Inferior parietal cortex (tissue), 1 donor: ENCODE results near the gene RUBCN.
"Not testable (repeated sequence)": the region's sequence is repeated elsewhere in the genome, so short reads cannot be mapped to it uniquely, and the experiment has no call there.

Experiments used
- DNase-seq: peaks from one replicate; pipeline ENCODE4 v3.0.0-alpha.2; 2016; ENCODE audit errors: extremely low spot score

RUBCN gene

DNA sequence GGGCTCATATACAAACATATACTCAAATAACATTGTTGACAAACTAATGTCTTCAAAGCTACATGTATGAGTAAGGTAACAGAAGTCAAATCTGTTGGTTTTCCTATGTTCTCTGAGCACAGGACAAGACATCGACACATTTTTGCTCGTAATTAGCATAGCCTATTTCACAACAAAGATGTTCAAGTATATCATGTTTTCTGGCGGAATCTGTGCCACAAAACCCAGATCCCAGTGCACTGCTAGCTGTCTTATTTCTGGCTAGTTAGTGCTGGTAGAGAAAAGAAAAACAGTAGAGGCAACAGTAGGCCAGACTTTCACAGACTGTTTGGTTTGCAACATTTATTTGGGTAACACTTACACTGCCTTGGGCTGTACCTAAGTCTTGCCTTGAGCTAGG, 51.2 kb downstream of the RUBCN start:
- DNase-seq, result no peak

DNA sequence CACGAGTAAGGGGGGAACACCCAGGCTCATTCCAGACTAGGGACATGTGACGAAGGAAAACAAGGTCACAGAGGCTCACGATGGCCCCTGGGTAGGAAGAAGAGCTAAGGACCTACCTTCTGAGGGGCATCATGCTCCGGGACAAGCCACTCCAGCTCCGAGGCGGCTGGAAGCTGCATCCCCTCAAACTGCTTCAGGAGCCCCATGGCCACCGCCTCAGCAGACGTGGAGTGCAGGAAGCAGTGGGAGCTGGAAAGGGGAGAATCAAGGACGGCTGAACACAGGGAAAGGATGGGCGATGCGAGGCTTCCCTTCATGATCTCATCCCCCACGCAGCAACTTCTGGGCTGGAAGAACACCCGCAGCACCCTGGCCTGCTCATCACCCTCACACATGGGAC, 53.5 kb downstream of the RUBCN start:
- DNase-seq, result no peak

DNA sequence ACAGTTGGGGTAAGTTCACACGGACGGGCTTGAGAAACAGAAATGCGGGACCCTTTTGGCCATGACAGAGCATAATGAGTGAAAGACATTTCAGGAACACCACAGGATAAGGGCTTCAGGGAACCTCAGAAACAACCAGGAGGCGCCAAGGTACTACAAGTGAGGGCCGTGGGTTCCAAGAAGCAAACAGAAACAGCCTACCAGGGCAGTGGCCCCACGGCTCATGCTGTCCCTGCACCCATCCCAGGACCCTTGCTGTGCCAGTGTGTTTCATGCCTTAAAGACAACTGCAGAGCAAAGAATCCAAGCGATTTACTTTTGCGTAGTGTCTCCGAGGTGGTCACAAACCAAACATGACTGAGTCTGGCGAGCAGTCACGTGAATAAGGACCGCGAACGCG, 54.0 kb downstream of the RUBCN start:
- no peak for DNase-seq

DNA sequence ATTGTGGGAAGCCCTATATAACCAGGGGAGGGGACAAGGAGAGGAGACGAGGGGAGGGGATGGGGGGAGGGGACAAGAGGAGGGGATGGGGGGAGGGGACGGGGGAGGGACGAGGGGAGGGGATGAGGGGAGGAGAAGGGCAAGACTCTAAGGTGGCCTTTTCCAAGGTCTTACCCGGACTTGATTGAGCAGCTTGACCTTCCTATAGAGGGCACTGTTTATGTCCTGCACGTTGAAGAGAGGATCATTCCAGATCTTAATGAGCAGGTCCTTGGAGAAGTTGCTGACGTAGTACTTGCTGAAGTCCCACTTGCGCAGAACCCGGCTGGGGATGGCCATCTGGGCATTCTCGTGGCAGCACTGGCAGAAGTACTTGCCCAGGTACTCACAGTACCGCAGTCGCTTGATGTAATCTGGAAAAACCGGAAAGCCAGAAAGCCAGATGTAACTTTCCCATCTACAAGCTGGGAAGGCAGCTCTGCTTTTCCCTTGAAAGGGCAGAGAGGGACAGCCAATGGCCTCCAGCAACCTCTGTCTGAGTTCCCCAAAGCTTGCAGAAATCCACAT, 55.7 kb downstream of the RUBCN start:
- no peak for DNase-seq

DNA sequence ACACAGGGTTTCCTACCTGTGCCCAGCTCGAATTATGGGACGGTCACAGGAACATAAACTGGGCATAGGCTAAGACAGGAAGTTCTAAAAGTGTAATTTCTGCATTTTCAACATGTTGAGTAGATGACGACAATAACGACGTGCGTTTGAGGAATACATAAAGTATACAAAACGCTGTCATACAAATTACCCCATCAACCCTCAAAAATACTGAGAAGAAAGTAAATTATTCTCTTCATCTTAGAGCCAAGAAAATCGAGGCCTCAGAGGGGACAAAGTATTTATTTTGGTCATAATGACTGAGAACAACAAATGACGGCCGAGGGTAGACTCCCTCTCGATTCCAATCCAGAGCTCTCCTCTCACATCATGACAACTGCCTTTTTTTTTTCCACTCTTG, 60.8 kb downstream of the RUBCN start:
- no peak for DNase-seq

DNA sequence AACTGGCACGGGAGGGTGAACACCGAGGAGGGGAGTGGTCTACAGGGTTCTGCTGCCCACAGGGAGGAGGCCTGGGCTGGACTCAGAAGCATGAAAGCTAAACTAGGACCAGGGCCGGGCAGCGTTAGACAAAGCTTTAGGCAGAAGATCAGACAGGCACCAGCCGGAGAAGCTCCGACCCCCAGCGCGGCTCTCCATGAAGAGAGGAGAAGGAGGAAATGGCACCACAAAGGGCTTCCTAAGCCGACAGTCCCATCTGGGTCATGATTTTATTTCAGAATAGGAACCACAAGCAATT, 61.2 kb downstream of the RUBCN start:
- no peak for DNase-seq

DNA sequence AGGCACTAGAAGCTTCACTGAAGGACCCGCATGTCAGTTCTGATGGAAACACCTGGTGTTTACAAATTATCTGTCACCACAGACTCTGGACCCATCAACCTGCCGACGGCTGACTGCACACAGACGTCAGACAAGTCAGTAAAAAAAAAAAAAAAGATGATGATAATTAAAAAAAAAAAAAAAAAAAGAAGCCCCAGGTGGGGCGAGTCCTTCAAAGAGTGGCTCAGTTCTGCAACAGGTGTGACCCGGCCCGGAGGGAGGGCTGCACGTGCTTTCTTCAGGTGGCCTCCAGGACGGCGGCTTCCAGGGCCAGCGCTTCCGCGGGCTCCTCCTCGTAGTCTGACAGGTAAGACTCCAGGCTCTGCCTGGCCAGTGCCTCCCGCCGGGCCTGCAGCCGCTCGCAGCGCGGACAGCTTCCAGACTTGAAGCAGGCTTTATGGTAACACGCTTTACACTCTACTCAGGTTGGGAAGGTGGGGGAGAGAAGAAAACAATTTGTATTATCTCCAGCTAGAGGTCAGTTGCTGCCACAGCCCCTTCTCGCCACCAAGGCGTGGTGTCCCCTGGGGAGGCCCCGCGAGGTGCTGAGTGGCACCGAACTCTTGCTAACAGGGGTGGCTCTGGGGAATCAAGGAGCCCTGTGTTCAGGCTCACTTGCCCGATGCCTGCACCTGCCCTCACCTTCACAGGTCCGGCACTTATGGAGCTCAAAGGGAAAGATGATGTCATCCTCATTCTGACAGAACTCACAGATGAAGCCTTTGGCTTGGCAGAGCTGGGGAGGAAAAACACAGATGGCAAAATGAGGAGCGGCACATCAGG, 61.8 kb downstream of the RUBCN start:
- DNase-seq, result no peak

DNA sequence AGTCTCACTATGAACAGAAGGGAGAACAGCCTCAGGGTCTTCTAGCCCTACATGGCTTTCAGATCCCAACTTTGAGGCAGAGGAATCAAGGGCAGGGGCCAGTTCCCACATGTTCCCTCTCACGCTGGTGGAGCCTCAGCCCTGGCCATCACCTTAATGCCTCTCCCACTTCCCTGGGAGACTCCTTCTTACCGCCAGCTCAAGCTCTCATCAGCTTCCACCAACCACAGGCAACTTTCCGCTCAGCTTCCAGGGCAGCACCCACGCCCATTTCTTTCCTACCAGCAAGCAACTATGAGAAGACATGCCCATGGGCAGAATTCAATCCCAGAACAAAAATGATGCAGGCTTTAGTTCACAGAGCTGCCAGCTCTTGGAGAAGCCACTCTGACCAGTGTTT, 63.5 kb downstream of the RUBCN start:
- no peak for DNase-seq

DNA sequence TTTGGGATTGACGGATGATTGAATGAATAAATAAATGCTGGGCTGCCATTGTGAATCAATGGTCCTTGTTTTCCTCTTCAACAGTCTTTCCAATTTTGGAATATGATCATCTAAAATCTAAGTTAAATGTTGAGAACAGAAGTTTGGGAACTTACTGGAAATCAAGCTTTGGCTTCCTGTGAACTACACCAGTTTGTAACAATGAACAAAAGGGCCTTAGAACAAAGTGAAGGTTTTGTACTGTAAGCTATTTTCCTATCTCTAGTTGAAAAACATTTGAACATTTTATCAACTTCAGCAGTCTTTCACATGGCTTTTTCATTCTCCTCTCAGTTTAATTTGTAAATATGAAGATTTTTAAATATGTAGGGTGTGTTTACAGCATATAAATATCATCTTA, 66.3 kb downstream of the RUBCN start:
- DNase-seq, result peak; percentile 17

DNA sequence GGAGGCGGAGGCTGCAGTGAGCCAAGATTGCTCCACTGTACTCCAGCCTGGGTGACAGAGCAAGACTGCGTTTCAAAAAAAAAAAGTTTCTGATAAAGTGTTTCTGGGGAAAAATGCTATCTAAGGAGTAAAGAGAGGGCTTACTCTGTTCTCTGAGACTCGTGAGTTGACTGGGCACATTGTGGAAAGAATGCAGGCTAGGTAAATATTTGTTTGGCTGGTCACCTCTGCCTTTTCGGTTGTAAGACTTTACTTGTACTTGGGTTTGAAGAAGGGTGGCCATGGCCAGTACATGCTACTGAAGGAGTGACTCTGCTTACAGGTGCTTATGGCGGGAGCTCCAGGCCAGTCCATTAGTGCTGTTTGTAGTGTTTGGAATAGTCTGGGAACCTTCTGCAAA, 68.7 kb downstream of the RUBCN start:
- no peak for DNase-seq

DNA sequence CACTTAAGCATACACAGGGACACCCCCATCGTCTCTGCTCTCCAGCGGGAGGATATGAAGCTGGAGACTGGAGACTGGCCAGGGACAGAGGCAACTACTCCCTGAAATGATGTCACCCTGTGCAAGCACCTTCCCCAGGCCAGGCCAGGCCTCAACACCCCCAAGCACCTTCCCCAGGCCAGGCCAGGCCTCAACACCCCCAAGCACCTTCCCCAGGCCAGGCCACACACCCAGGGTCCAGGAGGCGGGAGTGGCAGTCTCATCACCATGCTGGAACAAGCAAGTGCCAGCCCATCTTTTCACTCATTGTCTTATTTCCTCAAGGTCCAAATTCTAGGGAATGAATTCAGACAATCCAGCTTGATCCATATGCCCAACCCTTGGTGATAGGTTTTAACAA, 69.4 kb downstream of the RUBCN start:
- not testable (repeated sequence) for DNase-seq

DNA sequence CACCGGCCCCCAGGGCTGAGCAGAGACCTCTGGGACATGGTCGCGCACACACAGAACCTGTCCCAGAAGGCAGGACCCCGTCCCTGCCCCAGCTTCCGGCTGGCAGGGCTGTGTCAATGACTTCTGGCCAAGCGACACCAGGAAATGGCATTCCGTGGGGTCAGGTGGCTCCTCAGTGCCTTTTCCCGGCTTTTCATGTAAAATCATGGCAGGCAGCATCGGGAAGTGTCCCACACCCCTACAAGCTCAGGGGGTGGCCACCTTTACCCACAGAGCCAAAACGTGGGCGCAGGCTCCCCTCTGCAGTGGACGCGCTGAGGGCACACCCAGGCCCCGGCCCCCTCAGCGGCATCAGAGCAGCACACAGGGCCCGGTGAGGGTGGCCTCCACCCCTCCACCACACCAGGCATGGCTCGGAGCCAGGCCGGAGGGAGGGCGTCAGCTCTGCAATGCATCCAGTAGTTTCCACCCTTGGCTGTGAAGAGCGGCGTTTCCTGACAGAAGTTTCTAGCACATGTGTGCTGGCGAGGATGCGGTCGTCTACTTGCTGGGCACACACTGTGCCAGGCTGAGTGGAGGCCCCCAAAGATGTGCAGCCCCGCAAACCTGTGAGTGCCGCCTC, 70.4 kb downstream of the RUBCN start:
- not testable (repeated sequence) for DNase-seq

DNA sequence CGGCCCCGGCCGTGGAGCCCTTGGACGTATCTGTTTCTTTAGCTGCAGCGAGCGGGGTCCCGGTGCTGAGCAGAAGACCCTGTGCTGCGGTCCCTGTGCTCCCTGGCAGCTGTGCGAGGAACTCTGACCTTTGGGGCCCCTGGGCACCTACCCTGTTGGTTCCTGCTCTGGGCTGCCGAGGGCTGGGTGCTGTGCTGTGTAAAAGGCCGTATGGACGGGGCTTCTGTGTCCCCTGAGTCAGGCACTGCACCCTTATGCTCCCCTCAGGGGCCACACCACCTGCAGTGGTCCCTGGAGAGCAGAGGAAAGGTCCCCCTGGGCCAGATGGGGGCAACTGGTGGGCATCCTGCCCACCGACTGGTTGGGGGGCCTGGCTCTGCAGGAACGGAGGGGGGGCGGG, 71.2 kb downstream of the RUBCN start:
- not testable (repeated sequence) for DNase-seq

DNA sequence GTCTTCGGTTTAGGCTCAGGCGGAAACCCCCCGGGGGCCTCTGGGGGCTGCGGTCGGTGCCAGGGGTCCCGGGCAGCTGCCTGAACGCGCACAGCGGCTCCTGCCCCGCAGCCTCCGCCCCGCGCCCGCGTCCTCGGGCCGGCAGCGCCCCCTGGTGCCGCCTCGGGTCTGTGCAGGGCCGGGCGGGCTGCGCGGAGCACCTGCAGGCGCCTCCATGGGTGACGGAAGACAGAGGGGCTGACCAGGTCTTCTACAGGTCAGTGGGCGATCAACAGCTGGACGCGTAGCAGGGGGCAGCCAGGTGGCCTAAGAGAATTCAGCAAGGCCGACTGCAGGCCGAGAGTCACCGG, 71.6 kb downstream of the RUBCN start:
- DNase-seq, result not testable (repeated sequence)

DNA sequence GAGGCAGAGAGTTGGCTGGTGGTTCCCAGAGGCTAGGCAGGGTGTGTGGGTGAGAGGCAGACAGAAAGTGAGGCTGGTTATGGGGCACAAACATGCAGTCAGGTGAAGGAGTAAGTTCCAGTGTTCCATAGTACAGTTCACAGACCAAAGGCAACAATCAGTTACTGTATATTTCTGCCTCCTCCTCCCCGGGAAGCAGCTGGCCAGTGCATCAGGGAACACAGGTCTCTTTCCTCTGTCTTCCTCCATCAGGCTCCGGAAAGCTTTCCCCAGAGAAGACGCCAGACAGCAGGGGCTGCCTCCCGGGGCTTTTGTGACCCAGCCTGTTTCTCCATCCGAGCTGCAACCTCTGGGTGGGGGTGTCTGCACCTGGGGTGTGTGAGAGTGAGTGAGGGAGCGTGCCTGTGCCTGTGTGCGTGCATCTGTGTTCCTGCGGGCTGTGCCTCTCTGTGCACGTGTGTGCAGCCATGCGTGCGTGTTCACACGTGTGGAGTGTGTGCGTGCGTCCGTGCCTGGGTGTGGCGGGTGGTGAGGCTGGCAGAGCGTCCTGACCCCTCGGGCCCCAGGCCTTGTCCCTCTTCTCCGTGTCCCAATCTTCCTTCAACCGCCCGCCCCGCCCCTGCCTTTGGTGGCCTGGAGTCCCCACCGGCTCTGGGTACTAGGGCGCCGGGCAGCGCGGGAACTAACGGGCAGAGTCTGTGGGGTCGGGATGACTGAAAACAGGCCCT, 72.1 kb downstream of the RUBCN start:
- not testable (repeated sequence) for DNase-seq

DNA sequence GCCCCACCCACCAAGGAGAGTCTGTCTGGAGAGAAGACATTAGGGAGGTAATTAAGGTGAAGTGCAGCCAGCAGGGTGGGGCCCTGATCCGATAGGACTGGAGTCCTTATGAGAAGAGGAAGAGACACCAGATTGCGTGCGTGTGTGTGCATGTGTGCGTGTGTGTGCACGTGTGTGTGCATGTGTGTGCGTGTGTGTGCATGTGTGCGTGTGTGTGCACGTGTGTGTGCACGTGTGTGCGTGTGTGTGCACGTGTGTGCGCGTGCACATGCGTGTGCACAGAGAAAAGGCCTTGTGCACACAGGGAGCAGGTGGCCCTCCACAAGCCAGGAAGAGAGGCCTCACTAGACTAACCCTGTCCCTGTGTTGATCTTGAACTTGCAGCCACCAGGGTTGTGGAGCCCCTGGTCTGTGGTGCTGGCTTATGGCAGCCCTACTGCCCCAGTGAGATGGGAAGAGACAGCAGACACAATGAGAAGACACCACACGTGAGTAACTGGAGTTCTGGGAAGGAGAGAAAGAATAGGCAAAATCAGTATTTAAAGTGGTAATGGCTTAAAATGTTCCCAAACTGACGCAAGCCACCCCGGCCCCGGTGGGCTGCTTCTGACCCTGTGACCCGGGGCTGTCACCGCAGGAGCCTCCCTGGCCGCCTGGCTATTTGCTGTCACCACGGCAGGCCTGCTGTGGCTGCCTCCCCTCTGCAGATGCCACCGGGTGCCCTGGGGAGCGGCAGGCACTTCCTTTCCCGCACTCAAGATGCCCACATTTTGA, 73.2 kb downstream of the RUBCN start:
- not testable (repeated sequence) for DNase-seq

DNA sequence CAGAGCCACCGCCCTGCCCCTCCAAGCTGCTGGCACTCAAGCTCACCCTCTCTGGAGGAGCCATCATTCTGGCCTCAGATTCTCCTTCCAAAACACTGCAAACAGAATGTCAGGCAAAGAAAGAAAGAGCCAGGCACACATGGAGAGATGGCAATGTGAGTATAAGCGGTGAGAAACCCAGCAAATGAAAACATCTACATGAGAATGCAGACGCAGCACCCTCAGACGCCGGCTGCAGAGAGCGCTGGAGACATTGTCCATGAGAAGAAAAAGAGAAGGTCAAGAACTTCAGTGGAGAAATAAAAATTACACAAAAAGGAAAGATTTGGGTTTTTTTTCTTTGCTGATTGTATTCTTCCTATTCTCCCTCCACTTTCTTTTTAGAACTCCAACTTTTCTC, 74.4 kb downstream of the RUBCN start:
- not testable (repeated sequence) for DNase-seq

DNA sequence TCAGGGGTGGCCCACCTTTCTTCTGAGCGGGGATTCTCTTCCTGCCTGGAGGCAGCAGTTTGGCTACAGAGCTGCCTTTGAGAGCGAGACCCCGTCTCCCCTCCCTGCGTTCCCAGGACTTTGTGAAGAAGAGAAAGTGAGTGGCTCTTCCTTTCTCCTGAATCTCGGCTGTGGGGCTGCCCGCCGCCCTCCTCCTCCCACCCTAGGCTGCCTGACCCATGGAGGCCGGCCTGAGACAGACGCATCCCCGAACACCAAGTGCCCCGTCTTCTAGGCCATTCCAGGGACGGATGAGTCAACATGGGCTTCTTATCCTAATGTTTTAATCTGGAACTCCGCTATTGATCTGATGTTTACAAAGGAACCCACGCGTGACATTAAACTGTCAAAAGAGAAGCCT, 74.8 kb downstream of the RUBCN start:
- not testable (repeated sequence) for DNase-seq

DNA sequence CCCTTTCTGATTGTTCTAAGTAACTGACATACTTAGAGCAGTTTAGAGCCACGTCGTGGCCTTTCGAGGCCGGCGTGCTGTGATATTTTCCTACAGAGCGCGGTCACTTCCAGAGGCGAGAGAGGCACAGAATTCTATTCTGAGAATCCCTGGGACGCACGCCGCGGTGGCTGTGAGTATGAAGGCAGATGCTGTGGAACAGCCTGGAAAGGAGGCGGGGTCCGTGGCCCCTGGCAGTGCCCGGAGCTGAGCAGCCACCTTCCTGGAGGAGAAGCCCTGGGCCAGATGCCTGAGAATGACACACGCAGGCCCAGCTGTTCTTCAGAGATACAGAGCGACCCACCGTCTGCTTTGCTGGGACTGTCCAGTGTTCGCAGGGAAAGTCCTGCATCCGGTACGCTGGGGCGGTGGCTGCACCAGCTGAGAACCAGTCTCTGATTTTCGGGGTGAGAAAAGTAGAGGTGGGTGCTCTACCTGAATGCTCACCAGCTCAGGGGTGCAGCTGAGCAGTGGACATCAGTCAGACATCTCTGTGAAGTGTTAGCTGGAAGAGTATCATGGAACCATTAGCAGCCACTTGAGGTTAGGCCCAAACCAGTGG, 75.4 kb downstream of the RUBCN start:
- not testable (repeated sequence) for DNase-seq

DNA sequence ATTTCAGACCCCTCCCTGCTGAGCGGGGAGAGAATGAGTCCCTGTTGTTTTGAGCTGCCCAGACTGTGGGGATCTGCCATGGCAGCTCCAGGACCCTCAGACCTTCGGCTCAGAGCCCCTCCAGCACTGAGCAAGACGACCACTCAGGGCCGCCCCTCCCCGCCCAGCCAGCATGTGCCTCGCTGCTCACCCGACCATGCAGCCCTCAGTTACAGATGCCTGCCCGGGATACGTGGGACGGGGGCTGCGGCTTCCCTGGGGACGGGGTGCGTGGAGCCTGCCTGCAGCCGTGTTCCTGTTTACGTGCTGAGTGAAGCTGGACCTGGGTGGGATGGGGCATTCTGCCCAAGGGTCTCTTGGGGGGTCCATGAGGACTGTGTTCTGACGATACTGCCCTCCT, 77.0 kb downstream of the RUBCN start:
- not testable (repeated sequence) for DNase-seq

DNA sequence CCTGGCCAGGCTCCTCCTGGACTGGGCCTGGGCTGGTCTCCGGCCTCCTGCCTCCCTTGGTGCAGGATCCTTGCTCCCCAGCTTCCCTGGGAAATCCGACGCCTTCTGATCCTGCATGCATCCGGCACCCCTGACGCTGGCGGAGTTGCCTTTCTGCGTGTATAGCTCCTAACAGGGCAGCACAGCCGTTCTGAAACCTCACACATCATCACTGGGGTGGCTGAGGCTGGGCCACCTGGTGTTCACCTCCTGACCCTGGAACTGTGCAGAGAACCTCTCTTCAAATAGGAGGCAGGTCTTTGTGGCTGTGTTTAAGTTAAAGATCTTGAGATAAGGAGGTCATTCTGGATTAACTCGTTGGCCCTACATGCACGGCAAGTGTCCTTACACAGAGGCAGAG, 77.6 kb downstream of the RUBCN start:
- not testable (repeated sequence) for DNase-seq

DNA sequence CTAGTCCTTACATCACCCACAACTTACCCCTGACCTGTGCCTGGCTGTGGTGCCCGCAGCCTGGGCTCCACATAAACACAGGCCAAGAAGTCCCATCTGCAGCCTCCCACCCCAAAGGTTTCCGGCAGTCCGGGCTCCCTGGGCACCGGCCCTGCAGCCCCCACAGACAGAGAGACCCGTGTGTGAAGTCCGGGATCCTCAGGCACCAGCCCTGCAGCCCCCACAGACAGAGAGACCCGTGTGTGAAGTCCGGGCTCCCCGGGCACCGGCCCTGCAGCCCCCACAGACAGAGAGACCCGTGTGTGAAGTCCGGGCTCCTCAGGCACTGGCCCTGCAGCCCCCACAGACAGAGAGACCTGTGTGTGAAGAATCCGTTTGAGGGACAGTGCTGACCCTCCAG, 78.0 kb downstream of the RUBCN start:
- DNase-seq, result not testable (repeated sequence)
